OCI-LY1 (cell line): ENCODE measurements around the gene HOXC4.

Experiments used
- CTCF ChIP-seq: fragments of 200-600 bp; sonication (generic), shearing (Covaris generic); IDR thresholded peaks from 2 replicates; pipeline ENCODE4 v1.5.1; 2017; ENCODE audit warnings: mild to moderate bottlenecking, antibody characterized with exemption, low read length, moderate library complexity, mixed read lengths
- EZH2 ChIP-seq: fragments of 200-600 bp; sonication (generic), shearing (Covaris generic); IDR thresholded peaks from 2 replicates; pipeline ENCODE4 v1.8.0; 2017; ENCODE audit warnings: borderline replicate concordance, mixed run types, mild to moderate bottlenecking, antibody characterized with exemption, low read length, moderate library complexity, mixed read lengths

GRCh38 chr12:54005853-54006558 is 47.6 kb upstream of the HOXC4 start:
- TF ChIP-seq CTCF (peak; percentile 91), EZH2 (no peak)
